Gastrocnemius medialis (tissue), 4 donors: ENCODE data around the gene C5AR1.

Experiments used
- POLR2A ChIP-seq, 2 donors: fragments of 450-650 bp; IDR thresholded peaks; one replicate each; pipeline ENCODE4 v1.6.1; 2017; ENCODE audit warnings: antibody characterized with exemption in 2 of 2, mild to moderate bottlenecking in 2 of 2, moderate library complexity in 2 of 2
- TF ChIP-seq, protein P1 (sequence below), 5 experiments: fragments of 450-650 bp in 3 of 5; fragments of 200-600 bp in 2 of 5; sonication (generic) in 2 of 5; IDR thresholded peaks in 4 of 5; conservative IDR thresholded peaks in 1 of 5; 1 replicate in 4 of 5; 2 replicates in 1 of 5; pipeline ENCODE4 v1.5.1; 2016 to 2019; ENCODE audit warnings: antibody characterized with exemption in 5 of 5, mild to moderate bottlenecking in 3 of 5, moderate library complexity in 3 of 5

DNA sequence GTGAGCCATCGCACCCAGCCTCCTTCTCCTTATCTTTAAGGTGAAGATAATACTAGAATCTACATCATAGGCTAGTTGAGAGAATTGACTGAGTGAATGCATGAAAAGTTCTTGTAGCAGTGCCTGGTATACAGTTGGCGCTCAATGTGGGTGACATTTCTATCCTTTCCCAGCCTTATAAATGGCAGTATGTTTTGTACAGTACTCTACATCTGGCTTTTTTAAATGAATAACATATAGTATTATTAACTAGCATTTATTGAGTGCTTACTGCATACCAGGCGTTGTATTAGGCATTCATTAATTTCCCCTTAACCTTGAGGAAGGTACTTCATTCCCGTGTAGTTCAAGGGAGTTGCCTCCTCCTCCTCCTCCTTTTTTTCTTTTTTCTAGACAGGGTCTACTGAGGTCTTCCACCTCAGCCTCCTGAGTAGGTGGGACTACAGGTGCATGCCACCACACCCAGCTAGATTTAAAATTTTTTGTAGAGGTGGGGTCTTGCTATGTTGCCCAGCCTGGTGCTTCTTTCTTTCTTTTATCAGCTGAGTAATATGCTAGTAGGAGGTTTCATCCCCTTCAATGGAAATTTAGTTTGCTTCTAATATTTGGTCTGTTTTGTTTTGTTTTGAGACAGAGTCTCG, 2.8 kb downstream of the C5AR1 start:
- TF ChIP-seq, protein P1, sequence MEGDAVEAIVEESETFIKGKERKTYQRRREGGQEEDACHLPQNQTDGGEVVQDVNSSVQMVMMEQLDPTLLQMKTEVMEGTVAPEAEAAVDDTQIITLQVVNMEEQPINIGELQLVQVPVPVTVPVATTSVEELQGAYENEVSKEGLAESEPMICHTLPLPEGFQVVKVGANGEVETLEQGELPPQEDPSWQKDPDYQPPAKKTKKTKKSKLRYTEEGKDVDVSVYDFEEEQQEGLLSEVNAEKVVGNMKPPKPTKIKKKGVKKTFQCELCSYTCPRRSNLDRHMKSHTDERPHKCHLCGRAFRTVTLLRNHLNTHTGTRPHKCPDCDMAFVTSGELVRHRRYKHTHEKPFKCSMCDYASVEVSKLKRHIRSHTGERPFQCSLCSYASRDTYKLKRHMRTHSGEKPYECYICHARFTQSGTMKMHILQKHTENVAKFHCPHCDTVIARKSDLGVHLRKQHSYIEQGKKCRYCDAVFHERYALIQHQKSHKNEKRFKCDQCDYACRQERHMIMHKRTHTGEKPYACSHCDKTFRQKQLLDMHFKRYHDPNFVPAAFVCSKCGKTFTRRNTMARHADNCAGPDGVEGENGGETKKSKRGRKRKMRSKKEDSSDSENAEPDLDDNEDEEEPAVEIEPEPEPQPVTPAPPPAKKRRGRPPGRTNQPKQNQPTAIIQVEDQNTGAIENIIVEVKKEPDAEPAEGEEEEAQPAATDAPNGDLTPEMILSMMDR (IDR thresholded peaks at IDR 0.05 in 4 of 5, conservative IDR thresholded peaks at IDR 0.05 in 1 of 5): no peak
- no peak for TF ChIP-seq POLR2A (IDR thresholded peaks at IDR 0.05)
